Type B pancreatic cell (in vitro differentiated cells): ENCODE data around the gene SERTAD1. TPM values are rescaled to one million over a fixed set of nuclear protein-coding genes. Genes with fewer than 3 reads are reported as not detected.

Source experiments
- DNase-seq: peaks from one replicate; pipeline ENCODE4 v3.0.0; 2021; ENCODE audit warnings: mixed read lengths; ENCODE audit not compliant: unreplicated experiment; ENCODE audit errors: extremely low spot score
- H3K27ac Mint-ChIP-seq: 2 replicates; pipeline ENCODE4 v1.8.0; 2021; ENCODE audit warnings: mild to moderate bottlenecking, mixed read lengths
- H3K27me3 Mint-ChIP-seq: 2 replicates; pipeline ENCODE4 v1.8.0; 2021; ENCODE audit warnings: mixed read lengths
- H3K36me3 Mint-ChIP-seq: 2 replicates; pipeline ENCODE4 v1.8.0; 2021; ENCODE audit warnings: mixed read lengths
- H3K4me1 Mint-ChIP-seq: one replicate; pipeline ENCODE4 v1.8.0; 2021; ENCODE audit warnings: mixed read lengths; ENCODE audit not compliant: unreplicated experiment
- H3K4me3 Mint-ChIP-seq: 2 replicates; pipeline ENCODE4 v1.8.0; 2021; ENCODE audit warnings: mild to moderate bottlenecking, mixed read lengths
- H3K9me3 Mint-ChIP-seq: 2 replicates; pipeline ENCODE4 v1.8.0; 2021; ENCODE audit warnings: mixed read lengths
- CTCF ChIP-seq: fragments of 200-600 bp; sonication (generic); conservative IDR thresholded peaks from 2 replicates; pipeline ENCODE4 v1.5.0; 2021; ENCODE audit warnings: antibody characterized with exemption, mild to moderate bottlenecking
- total RNA-seq: library from RNA; stranded (reverse); gene quantifications from 2 replicates; pipeline ENCODE4 v1.2.1, GENCODE V29; 2021; ENCODE audit warnings: low replicate concordance

SERTAD1 gene
- total RNA-seq, 1 donor from 2014 or later: 9.2 TPM

- no peak for DNase-seq
- TF ChIP-seq CTCF: no peak
- Mint-ChIP-seq H3K36me3 (no peaks in the 10 kb centered on the region), H3K4me3 (peak overlapping the region; percentile 39), H3K27me3 (no peaks in the 10 kb centered on the region), H3K9me3 (no peaks in the 10 kb centered on the region), H3K4me1 (peaks cover 18% of the 10 kb centered on the region), H3K27ac (peak overlapping the region; percentile 95)
These were observed 3.6 kb downstream of the SERTAD1 start for GRCh38 chr19:40421993-40422747.

- H3K4me1 Mint-ChIP-seq: peaks cover 18% of the 10 kb centered on the region
- no peaks in the 10 kb centered on the region for H3K27me3 Mint-ChIP-seq
- peak overlapping the region; percentile 85 for H3K4me3 Mint-ChIP-seq
- H3K9me3 Mint-ChIP-seq: no peaks in the 10 kb centered on the region
- no peaks in the 10 kb centered on the region for H3K36me3 Mint-ChIP-seq
- peak; percentile 89 for DNase-seq
- peak; percentile 97 for TF ChIP-seq CTCF
- peak overlapping the region; percentile 95 for H3K27ac Mint-ChIP-seq
These were observed 4.7 kb downstream of the SERTAD1 start for GRCh38 chr19:40420766-40421765.

GRCh38 chr19:40420451-40420765 lies 5.4 kb downstream of the SERTAD1 start:
- Mint-ChIP-seq H3K27ac (peak overlapping the region; percentile 95), H3K36me3 (no peaks in the 10 kb centered on the region), H3K27me3 (no peaks in the 10 kb centered on the region), H3K9me3 (no peaks in the 10 kb centered on the region), H3K4me1 (peaks cover 18% of the 10 kb centered on the region), H3K4me3 (peak overlapping the region; percentile 85)
- DNase-seq: no peak
- no peak for TF ChIP-seq CTCF

- Mint-ChIP-seq H3K27me3 (no peaks in the 10 kb centered on the region), H3K36me3 (no peaks in the 10 kb centered on the region), H3K27ac (peak overlapping the region; percentile 83), H3K9me3 (no peaks in the 10 kb centered on the region), H3K4me3 (peak overlapping the region; percentile 75), H3K4me1 (peaks cover 21% of the 10 kb centered on the region)
- DNase-seq: no peak
- TF ChIP-seq CTCF: no peak
These were observed 6.0 kb downstream of the SERTAD1 start for GRCh38 chr19:40419780-40420179.

- TF ChIP-seq CTCF: no peak
- Mint-ChIP-seq H3K27ac (peak overlapping the region; percentile 83), H3K36me3 (no peaks in the 10 kb centered on the region), H3K9me3 (no peaks in the 10 kb centered on the region), H3K4me3 (peak overlapping the region; percentile 75), H3K4me1 (peaks cover 18% of the 10 kb centered on the region), H3K27me3 (no peaks in the 10 kb centered on the region)
- no peak for DNase-seq
These were observed 6.7 kb downstream of the SERTAD1 start for GRCh38 chr19:40419066-40419612.
